ENCODE data around the gene SORCS1.

The SORCS1 gene

DNA sequence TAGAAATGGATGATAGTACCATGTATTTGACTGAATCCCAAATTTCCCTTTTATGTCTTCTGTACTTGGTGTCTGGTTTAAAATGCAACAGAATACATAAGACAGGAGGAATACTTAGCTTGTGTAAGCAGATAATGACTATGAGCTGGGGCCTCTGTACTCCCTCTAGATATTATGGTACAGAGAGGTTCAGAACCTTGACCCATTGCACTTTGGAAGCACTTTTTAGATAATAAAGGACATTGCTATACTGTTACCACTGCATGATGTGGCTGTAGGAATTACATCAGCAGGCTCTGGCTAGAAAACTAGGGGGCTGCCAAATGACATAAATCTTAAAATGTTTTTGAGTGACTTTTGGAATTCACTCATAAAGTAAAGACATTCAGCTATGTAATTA, 526.6 kb downstream of the SORCS1 start:
- TF ChIP-seq NFRKB (IDR thresholded peaks at IDR 0.05) (no peak), CTBP1 (IDR thresholded peaks at IDR 0.05; ENCODE audit: borderline replicate concordance) (no peak), ELF4 (IDR thresholded peaks at IDR 0.05) (no peak), ARNT (IDR thresholded peaks at IDR 0.05) (no peak), SUZ12 (IDR thresholded peaks at IDR 0.05) (no peak), BHLHE40 (IDR thresholded peaks at IDR 0.05; ENCODE audit: borderline replicate concordance) (no peak), ZNF384 (IDR thresholded peaks at IDR 0.05) (no peak), HDGF (IDR thresholded peaks at IDR 0.05; ENCODE audit: borderline replicate concordance) (no peak), LEF1 (IDR thresholded peaks at IDR 0.05; ENCODE audit: borderline replicate concordance) (no peak), TARDBP (IDR thresholded peaks at IDR 0.05) (no peak)
- CTCF ChIA-PET: no interaction called here
- POLR2A ChIA-PET: no interaction called here
- no peak for DNase-seq (ENCODE audit: extremely low spot score)

DNA sequence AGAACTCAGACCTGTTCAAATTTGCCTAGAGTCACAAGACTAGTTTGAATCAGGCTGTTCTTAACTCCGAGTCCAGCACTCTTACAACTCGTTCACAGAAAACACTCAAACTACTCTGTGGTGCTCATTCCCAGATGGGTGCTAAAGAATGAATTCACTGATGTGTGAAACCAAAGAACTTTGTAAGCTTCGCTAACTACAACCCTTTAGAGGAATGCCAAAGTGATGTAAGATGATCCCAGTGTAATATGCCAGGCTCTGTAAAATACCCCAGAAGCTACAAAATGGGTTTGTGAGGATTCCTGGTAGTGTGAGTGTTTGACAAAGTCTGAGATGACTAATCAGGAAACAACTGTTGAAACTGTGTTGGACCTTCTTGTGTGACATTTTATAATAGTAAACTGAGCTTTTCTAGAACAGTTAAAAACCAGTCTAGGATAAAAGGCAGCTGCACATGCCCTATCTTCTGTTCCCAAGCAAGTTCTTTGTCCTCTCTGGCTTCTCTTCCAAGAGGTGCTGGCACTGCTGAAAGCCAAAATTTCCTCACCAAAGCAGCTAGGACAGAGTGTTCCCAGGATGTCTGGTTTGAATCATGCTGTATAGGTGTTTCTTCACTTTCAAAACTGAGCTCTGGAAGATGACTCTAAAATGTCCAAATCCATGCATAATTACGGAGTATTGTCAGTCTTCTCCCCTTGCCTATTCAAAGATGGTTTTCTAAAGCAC, 527.6 kb downstream of the SORCS1 start:
- POLR2A ChIA-PET: no interaction called here
- CTCF ChIA-PET: no interaction called here
- no peak for DNase-seq (ENCODE audit: extremely low spot score)
- TF ChIP-seq HDGF (IDR thresholded peaks at IDR 0.05; ENCODE audit: borderline replicate concordance) (no peak), SUZ12 (IDR thresholded peaks at IDR 0.05) (no peak), SP1 (IDR thresholded peaks at IDR 0.05) (no peak), FOXK2 (IDR thresholded peaks at IDR 0.05) (no peak), ZNF384 (IDR thresholded peaks at IDR 0.05) (no peak), ARNT (IDR thresholded peaks at IDR 0.05) (no peak), TARDBP (IDR thresholded peaks at IDR 0.05) (no peak), NFRKB (IDR thresholded peaks at IDR 0.05) (no peak), PKNOX1 (IDR thresholded peaks at IDR 0.05) (no peak), L3MBTL2 (conservative IDR thresholded peaks at IDR 0.05) (no peak), FOXA1 (IDR thresholded peaks at IDR 0.05) (no peak), FOXM1 (IDR thresholded peaks at IDR 0.05; ENCODE audit: borderline replicate concordance) (no peak), BHLHE40 (IDR thresholded peaks at IDR 0.05; ENCODE audit: borderline replicate concordance) (no peak), CTBP1 (IDR thresholded peaks at IDR 0.05; ENCODE audit: borderline replicate concordance) (no peak)

GRCh38 chr10:106635947-106636346, 528.6 kb downstream of the SORCS1 start:
- DNase-seq (ENCODE audit: extremely low spot score): no peak
- ChIA-PET CTCF (no interaction called here), POLR2A (no interaction called here)
- TF ChIP-seq SUZ12 (IDR thresholded peaks at IDR 0.05): no peak
- no peak for TF ChIP-seq L3MBTL2 (conservative IDR thresholded peaks at IDR 0.05)
- no peak for TF ChIP-seq SP1 (IDR thresholded peaks at IDR 0.05)
- TF ChIP-seq PKNOX1 (IDR thresholded peaks at IDR 0.05): no peak
- TF ChIP-seq FOXK2 (IDR thresholded peaks at IDR 0.05): no peak
- no peak for TF ChIP-seq TARDBP (IDR thresholded peaks at IDR 0.05)
- TF ChIP-seq HDGF (IDR thresholded peaks at IDR 0.05; ENCODE audit: borderline replicate concordance): no peak
- TF ChIP-seq ZNF384 (IDR thresholded peaks at IDR 0.05): no peak
- no peak for TF ChIP-seq LEF1 (IDR thresholded peaks at IDR 0.05; ENCODE audit: borderline replicate concordance)
- no peak for TF ChIP-seq ARNT (IDR thresholded peaks at IDR 0.05)
- no peak for TF ChIP-seq NFRKB (IDR thresholded peaks at IDR 0.05)

DNA sequence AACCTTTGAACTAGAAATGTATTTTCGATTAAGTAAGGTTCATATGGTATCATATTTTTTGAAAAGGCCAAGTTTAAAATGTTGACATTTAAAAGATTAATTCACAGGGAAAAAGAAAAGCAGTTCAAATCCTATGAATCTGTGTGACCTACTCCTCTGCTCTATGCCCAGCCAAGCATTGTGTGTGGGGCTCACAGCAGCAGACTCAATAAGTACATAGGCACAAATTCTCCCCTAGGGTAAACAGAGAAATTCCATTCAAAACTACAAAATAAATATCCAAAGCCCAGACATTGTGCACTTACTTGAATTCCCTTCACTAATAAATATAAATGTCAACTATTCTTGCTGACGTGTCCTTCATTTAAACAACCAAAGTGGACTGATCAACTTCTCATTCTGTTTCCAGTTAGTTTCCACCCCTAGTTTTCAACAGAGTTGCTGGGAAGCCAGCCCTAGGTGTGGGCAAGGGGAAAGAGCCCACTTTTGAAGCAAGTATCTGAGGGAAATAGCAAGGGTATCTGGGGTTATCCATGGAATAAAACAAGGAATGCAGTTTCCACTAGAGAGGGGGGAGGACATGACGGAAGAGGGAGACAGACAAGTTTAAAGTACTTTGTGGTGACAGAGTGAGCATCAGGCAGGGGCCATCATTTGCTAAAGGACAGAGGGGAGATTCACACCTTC, 533.3 kb downstream of the SORCS1 start:
- CTCF ChIA-PET: no interaction called here
- POLR2A ChIA-PET: no interaction called here
- no peak for DNase-seq (ENCODE audit: extremely low spot score)
- TF ChIP-seq FOXK2 (IDR thresholded peaks at IDR 0.05): no peak
- no peak for TF ChIP-seq TARDBP (IDR thresholded peaks at IDR 0.05)
- no peak for TF ChIP-seq HDGF (IDR thresholded peaks at IDR 0.05; ENCODE audit: borderline replicate concordance)
- no peak for TF ChIP-seq ARNT (IDR thresholded peaks at IDR 0.05)
- no peak for TF ChIP-seq CTBP1 (IDR thresholded peaks at IDR 0.05; ENCODE audit: borderline replicate concordance)
- no peak for TF ChIP-seq SUZ12 (IDR thresholded peaks at IDR 0.05)
- no peak for TF ChIP-seq L3MBTL2 (conservative IDR thresholded peaks at IDR 0.05)
- TF ChIP-seq SP1 (IDR thresholded peaks at IDR 0.05): no peak
- TF ChIP-seq FOXM1 (IDR thresholded peaks at IDR 0.05; ENCODE audit: borderline replicate concordance): no peak
- no peak for TF ChIP-seq ELF4 (IDR thresholded peaks at IDR 0.05)

- ChIA-PET CTCF (no interaction called here), POLR2A (no interaction called here)
- TF ChIP-seq ARNT (IDR thresholded peaks at IDR 0.05): no peak
- TF ChIP-seq NFRKB (IDR thresholded peaks at IDR 0.05): no peak
- TF ChIP-seq ELF4 (IDR thresholded peaks at IDR 0.05): no peak
- no peak for TF ChIP-seq FOXK2 (IDR thresholded peaks at IDR 0.05)
- no peak for TF ChIP-seq FOXA1 (IDR thresholded peaks at IDR 0.05)
- no peak for TF ChIP-seq L3MBTL2 (conservative IDR thresholded peaks at IDR 0.05)
- no peak for TF ChIP-seq TARDBP (IDR thresholded peaks at IDR 0.05)
- no peak for TF ChIP-seq ZNF384 (IDR thresholded peaks at IDR 0.05)
- TF ChIP-seq SUZ12 (IDR thresholded peaks at IDR 0.05): no peak
- TF ChIP-seq FOXM1 (IDR thresholded peaks at IDR 0.05; ENCODE audit: borderline replicate concordance): no peak
- TF ChIP-seq CTBP1 (IDR thresholded peaks at IDR 0.05; ENCODE audit: borderline replicate concordance): no peak
- TF ChIP-seq PKNOX1 (IDR thresholded peaks at IDR 0.05): no peak
- no peak for TF ChIP-seq SP1 (IDR thresholded peaks at IDR 0.05)
- no peak for TF ChIP-seq BHLHE40 (IDR thresholded peaks at IDR 0.05; ENCODE audit: borderline replicate concordance)
- TF ChIP-seq LEF1 (IDR thresholded peaks at IDR 0.05; ENCODE audit: borderline replicate concordance): no peak
- no peak for TF ChIP-seq HDGF (IDR thresholded peaks at IDR 0.05; ENCODE audit: borderline replicate concordance)
- DNase-seq (ENCODE audit: extremely low spot score): no peak
Observed at GRCh38 chr10:106626371-106626770, 538.1 kb downstream of the SORCS1 start.

Measured in HEK293T (cell line).